Measurements from ENCODE around the gene ADK.

The ADK gene

DNA sequence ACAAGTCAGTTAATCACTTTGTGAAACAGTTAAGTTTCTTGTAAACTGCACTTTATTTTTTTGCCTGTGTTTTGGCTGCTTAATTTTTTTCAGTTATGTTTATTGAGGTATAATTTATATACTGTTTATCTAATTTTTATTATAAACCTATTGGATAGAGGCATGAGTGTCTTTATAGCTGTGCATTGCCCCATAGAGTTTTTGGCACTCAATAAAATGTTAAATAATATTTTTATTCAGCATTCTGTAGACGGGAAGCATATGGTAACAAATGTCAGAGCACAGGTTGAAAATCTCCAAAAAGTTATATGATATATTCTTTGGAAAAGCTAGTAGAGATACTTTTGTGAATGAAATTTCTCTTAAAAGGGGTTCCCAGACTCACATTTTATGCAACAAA, 431.5 kb downstream of the ADK start:
- TF ChIP-seq, protein P1, sequence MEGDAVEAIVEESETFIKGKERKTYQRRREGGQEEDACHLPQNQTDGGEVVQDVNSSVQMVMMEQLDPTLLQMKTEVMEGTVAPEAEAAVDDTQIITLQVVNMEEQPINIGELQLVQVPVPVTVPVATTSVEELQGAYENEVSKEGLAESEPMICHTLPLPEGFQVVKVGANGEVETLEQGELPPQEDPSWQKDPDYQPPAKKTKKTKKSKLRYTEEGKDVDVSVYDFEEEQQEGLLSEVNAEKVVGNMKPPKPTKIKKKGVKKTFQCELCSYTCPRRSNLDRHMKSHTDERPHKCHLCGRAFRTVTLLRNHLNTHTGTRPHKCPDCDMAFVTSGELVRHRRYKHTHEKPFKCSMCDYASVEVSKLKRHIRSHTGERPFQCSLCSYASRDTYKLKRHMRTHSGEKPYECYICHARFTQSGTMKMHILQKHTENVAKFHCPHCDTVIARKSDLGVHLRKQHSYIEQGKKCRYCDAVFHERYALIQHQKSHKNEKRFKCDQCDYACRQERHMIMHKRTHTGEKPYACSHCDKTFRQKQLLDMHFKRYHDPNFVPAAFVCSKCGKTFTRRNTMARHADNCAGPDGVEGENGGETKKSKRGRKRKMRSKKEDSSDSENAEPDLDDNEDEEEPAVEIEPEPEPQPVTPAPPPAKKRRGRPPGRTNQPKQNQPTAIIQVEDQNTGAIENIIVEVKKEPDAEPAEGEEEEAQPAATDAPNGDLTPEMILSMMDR (IDR thresholded peaks at IDR 0.05), result no peak
- no peak overlapping the region for H3K4me3 ChIP-seq (ENCODE audit: low read depth in 1 of 2, low read length in 1 of 2)
- H3K9me3 ChIP-seq, result no peaks in the 10 kb centered on the region
- H3K4me1 ChIP-seq (ENCODE audit: control insufficient read depth in 1 of 2, insufficient read depth in 1 of 2, low read depth in 1 of 2, low read length in 1 of 2), result no peaks in the 10 kb centered on the region
- no peak overlapping the region for H3K27ac ChIP-seq
- H3K36me3 ChIP-seq, result peaks cover 7% of the 10 kb centered on the region
- no peaks in the 10 kb centered on the region for H3K27me3 ChIP-seq

GRCh38 chr10:74585231-74586087, 434.4 kb downstream of the ADK start:
- Histone ChIP-seq H3K4me1 (ENCODE audit: control insufficient read depth in 1 of 2, insufficient read depth in 1 of 2, low read depth in 1 of 2, low read length in 1 of 2) (no peaks in the 10 kb centered on the region), H3K36me3 (peaks cover 11% of the 10 kb centered on the region), H3K9me3 (no peaks in the 10 kb centered on the region), H3K27me3 (no peaks in the 10 kb centered on the region), H3K27ac (no peak overlapping the region), H3K4me3 (ENCODE audit: low read depth in 1 of 2, low read length in 1 of 2) (no peak overlapping the region)
- TF ChIP-seq, protein P1 (IDR thresholded peaks at IDR 0.05), result no peak

GRCh38 chr10:74586088-74586585, 435.1 kb downstream of the ADK start:
- H3K36me3 ChIP-seq, result peaks cover 11% of the 10 kb centered on the region
- no peak overlapping the region for H3K27ac ChIP-seq
- no peaks in the 10 kb centered on the region for H3K27me3 ChIP-seq
- no peaks in the 10 kb centered on the region for H3K9me3 ChIP-seq
- no peaks in the 10 kb centered on the region for H3K4me1 ChIP-seq (ENCODE audit: control insufficient read depth in 1 of 2, insufficient read depth in 1 of 2, low read depth in 1 of 2, low read length in 1 of 2)
- H3K4me3 ChIP-seq (ENCODE audit: low read depth in 1 of 2, low read length in 1 of 2), result no peak overlapping the region
- TF ChIP-seq, protein P1 (IDR thresholded peaks at IDR 0.05), result no peak

DNA sequence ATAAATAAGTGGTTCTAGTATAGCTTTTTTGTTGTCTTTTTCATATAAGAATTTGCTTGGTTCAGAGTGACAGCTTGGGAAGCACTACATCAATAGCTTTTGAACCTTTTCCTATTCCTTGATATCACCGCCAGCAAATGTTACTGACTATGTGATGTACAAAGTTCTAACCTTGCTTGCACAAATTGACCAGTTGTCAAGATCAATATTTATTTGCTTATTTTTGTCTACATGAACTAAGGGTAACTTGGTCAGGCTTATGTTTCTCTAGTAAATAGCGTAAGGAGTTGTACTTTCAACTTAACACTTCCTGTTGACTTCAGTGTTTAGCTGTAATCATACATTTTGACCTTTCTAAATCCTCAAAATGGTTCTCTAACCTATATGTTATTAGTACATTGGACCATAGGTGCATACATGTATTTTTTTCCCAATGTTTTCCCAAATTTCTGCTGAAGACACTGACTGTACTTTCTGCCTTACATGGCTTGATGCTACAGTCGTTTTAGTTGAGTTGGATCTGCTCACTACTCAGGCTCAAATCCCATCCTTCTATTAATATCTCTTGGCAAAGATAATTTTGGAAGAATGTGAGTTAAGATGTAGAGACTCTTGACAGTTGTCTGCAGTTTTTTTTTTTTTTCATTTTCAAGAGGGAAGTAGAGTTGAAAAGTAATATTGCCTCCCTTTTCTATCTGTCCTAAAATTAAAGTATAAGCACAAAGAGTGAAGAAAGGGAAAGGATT, 436.3 kb downstream of the ADK start:
- peaks cover 11% of the 10 kb centered on the region for H3K36me3 ChIP-seq
- H3K4me1 ChIP-seq (ENCODE audit: control insufficient read depth in 1 of 2, insufficient read depth in 1 of 2, low read depth in 1 of 2, low read length in 1 of 2), result no peaks in the 10 kb centered on the region
- no peaks in the 10 kb centered on the region for H3K27me3 ChIP-seq
- TF ChIP-seq, protein P1 (IDR thresholded peaks at IDR 0.05), result no peak
- H3K27ac ChIP-seq, result no peak overlapping the region
- no peak overlapping the region for H3K4me3 ChIP-seq (ENCODE audit: low read depth in 1 of 2, low read length in 1 of 2)
- H3K9me3 ChIP-seq, result no peaks in the 10 kb centered on the region

GRCh38 chr10:74589226-74589673, 438.2 kb downstream of the ADK start:
- Histone ChIP-seq H3K27me3 (no peaks in the 10 kb centered on the region), H3K27ac (no peak overlapping the region), H3K9me3 (no peaks in the 10 kb centered on the region), H3K36me3 (peaks cover 4% of the 10 kb centered on the region), H3K4me1 (ENCODE audit: control insufficient read depth in 1 of 2, insufficient read depth in 1 of 2, low read depth in 1 of 2, low read length in 1 of 2) (no peaks in the 10 kb centered on the region), H3K4me3 (ENCODE audit: low read depth in 1 of 2, low read length in 1 of 2) (no peak overlapping the region)
- TF ChIP-seq, protein P1 (IDR thresholded peaks at IDR 0.05), result no peak

Measured in neutrophil (primary cell).